SK-N-SH (cell line): ENCODE measurements around the gene GDF9. TPM values are rescaled to one million over a fixed set of nuclear protein-coding genes. Genes with fewer than 3 reads are reported as not detected.

Experiments used
- CTCF ChIA-PET: fragments of 300-600, 350-600 bp; formaldehyde crosslinking; extraction: SDS; loops from one replicate; lab custom pipeline; 2021; lab: Yijun Ruan, JAX
- POLR2A ChIA-PET: fragments of 350-600 bp; sonication (Branson Sonifier 250); formaldehyde crosslinking; extraction: SDS; loops from one replicate; lab custom pipeline; 2020; ENCODE audit warnings: antibody characterized with exemption, inconsistent platforms; lab: Yijun Ruan, JAX
- DNase-seq: peaks from one replicate; pipeline ENCODE4 v3.0.0; 2012
- H2AFZ ChIP-seq: fragments of 200-600 bp; sonication (generic); 2 replicates; pipeline ENCODE4 v1.8.1; 2016; ENCODE audit warnings: antibody characterized with exemption, mild to moderate bottlenecking, low read depth
- H3F3A ChIP-seq: fragments of 200-600 bp; sonication (generic); replicated peaks from 2 replicates; pipeline ENCODE3; 2016; ENCODE audit warnings: antibody characterized with exemption, mild to moderate bottlenecking; ENCODE audit not compliant: insufficient read depth
- H3K27ac ChIP-seq, 2 experiments: fragments of 200-500 bp in 1 of 2; fragments of 200-600 bp in 1 of 2; sonication (Bioruptor generic) in 1 of 2; sonication (generic), shearing (Covaris generic) in 1 of 2; 2 replicates each; pipeline versions ENCODE4 v1.5.1 to v1.6.1; 2014 to 2016; ENCODE audit warnings: low read depth in 2 of 2, inconsistent platforms in 1 of 2, low read length in 1 of 2, mild to moderate bottlenecking in 1 of 2, mixed read lengths in 1 of 2
- H3K27me3 ChIP-seq: fragments of 200-600 bp; sonication (generic), shearing (Covaris generic); 2 replicates; pipeline ENCODE4 v1.6.1; 2016; ENCODE audit warnings: mixed run types; ENCODE audit not compliant: insufficient read depth
- H3K36me3 ChIP-seq, 2 experiments: fragments of 200-500 bp in 1 of 2; fragments of 200-600 bp in 1 of 2; sonication (Bioruptor generic) in 1 of 2; sonication (generic) in 1 of 2; replicated peaks in 1 of 2; 2 replicates each; pipeline versions ENCODE3 to v1.5.1; 2014 to 2016; ENCODE audit warnings: low read length in 1 of 2, mild to moderate bottlenecking in 1 of 2; ENCODE audit not compliant: insufficient read depth in 2 of 2, control insufficient read depth in 1 of 2
- H3K4me1 ChIP-seq, 2 experiments: fragments of 200-500 bp in 1 of 2; fragments of 200-600 bp in 1 of 2; sonication (Bioruptor generic) in 1 of 2; sonication (generic), shearing (Covaris generic) in 1 of 2; 2 replicates each; pipeline versions ENCODE4 v1.5.1 to v1.6.1; 2014 to 2016; ENCODE audit warnings: low read depth in 1 of 2, low read length in 1 of 2, mixed run types in 1 of 2; ENCODE audit not compliant: insufficient read depth in 2 of 2, control insufficient read depth in 1 of 2
- H3K4me2 ChIP-seq: fragments of 200-600 bp; sonication (generic), shearing (Covaris generic); 2 replicates; pipeline ENCODE4 v1.6.1; 2017; ENCODE audit warnings: mixed run types
- H3K4me3 ChIP-seq, 2 experiments: fragments of 200-500 bp in 1 of 2; fragments of 200-600 bp in 1 of 2; sonication (Bioruptor generic) in 1 of 2; sonication (generic), shearing (Covaris generic) in 1 of 2; 2 replicates each; pipeline versions ENCODE4 v1.5.1 to v1.8.1; 2014 to 2016; ENCODE audit warnings: low read depth in 2 of 2, inconsistent platforms in 1 of 2, low read length in 1 of 2, mild to moderate bottlenecking in 1 of 2, mixed read lengths in 1 of 2, moderate library complexity in 1 of 2
- H3K79me2 ChIP-seq: fragments of 200-600 bp; sonication (generic); 2 replicates; pipeline ENCODE4 v1.8.1; 2017; ENCODE audit warnings: mild to moderate bottlenecking; ENCODE audit not compliant: insufficient read depth
- H3K9ac ChIP-seq: fragments of 200-600 bp; sonication (generic); 2 replicates; pipeline ENCODE4 v1.6.1; 2017; ENCODE audit warnings: mixed run types
- H3K9me2 ChIP-seq: fragments of 200-600 bp; sonication (generic); 2 replicates; pipeline ENCODE4 v1.6.1; 2017; ENCODE audit warnings: mixed run types
- H3K9me3 ChIP-seq: fragments of 200-600 bp; sonication (generic); 2 replicates; pipeline ENCODE4 v1.6.1; 2017; ENCODE audit warnings: mixed run types, mild to moderate bottlenecking, moderate library complexity
- H4K20me1 ChIP-seq: fragments of 200-600 bp; sonication (generic); 2 replicates; pipeline ENCODE4 v1.6.1; 2017; ENCODE audit warnings: mild to moderate bottlenecking, mixed run types; ENCODE audit not compliant: insufficient read depth
- EP300 ChIP-seq, 2 experiments: IDR thresholded peaks; 2 replicates each; pipeline versions ENCODE4 v1.4.0 to v1.6.1; 2012; ENCODE audit warnings: borderline replicate concordance in 1 of 2, low read depth in 1 of 2, low read length in 1 of 2
- EZH2phosphoT487 ChIP-seq: fragments of 200-600 bp; sonication (generic); IDR thresholded peaks from 2 replicates; pipeline ENCODE4 v1.6.1; 2017; ENCODE audit warnings: low read depth, mixed run types, mild to moderate bottlenecking, antibody characterized with exemption, moderate library complexity, borderline replicate concordance
- FOSL2 ChIP-seq: IDR thresholded peaks from 2 replicates; pipeline ENCODE4 v1.4.0; 2012; ENCODE audit warnings: low read depth, mild to moderate bottlenecking, moderate library complexity, borderline replicate concordance
- GABPA ChIP-seq: IDR thresholded peaks from 2 replicates; pipeline ENCODE4 v1.4.0; 2012; ENCODE audit warnings: low read depth, mild to moderate bottlenecking
- GATA2 ChIP-seq: sonication (generic); formaldehyde crosslinking; IDR thresholded peaks from 2 replicates; pipeline ENCODE4 v1.5.0; 2020; ENCODE audit warnings: mild to moderate bottlenecking, missing genetic modification reagents
- JUND ChIP-seq: IDR thresholded peaks from 2 replicates; pipeline ENCODE4 v1.4.0; 2012
- MAX ChIP-seq: IDR thresholded peaks from 2 replicates; pipeline ENCODE4 v1.4.0; 2012; ENCODE audit warnings: low read depth
- MEF2A ChIP-seq: IDR thresholded peaks from 2 replicates; pipeline ENCODE4 v1.4.0; 2012; ENCODE audit warnings: low read depth, borderline replicate concordance
- MXI1 ChIP-seq: IDR thresholded peaks from 2 replicates; pipeline ENCODE4 v1.6.1; 2012; ENCODE audit warnings: mild to moderate bottlenecking, low read depth, low read length, improper control_type of control experiment
- NRF1 ChIP-seq: IDR thresholded peaks from 2 replicates; pipeline ENCODE4 v1.6.1; 2012; ENCODE audit warnings: low read depth, mild to moderate bottlenecking, low read length
- RAD21 ChIP-seq: IDR thresholded peaks from 2 replicates; pipeline ENCODE4 v1.6.1; 2012; ENCODE audit warnings: mild to moderate bottlenecking, low read length
- RFX5 ChIP-seq: IDR thresholded peaks from 2 replicates; pipeline ENCODE4 v1.6.1; 2012; ENCODE audit warnings: mild to moderate bottlenecking, improper control_type of control experiment, low read length
- SMC3 ChIP-seq: IDR thresholded peaks from 2 replicates; pipeline ENCODE4 v1.6.1; 2012; ENCODE audit warnings: low read depth, low read length, improper control_type of control experiment
- TAF1 ChIP-seq: IDR thresholded peaks from 2 replicates; pipeline ENCODE4 v1.6.1; 2012; ENCODE audit warnings: low read depth, mild to moderate bottlenecking, low read length, moderate library complexity, borderline replicate concordance
- TCF12 ChIP-seq: IDR thresholded peaks from 2 replicates; pipeline ENCODE4 v1.4.0; 2012
- TEAD4 ChIP-seq: IDR thresholded peaks from 2 replicates; pipeline ENCODE4 v1.4.0; 2012; ENCODE audit warnings: mild to moderate bottlenecking, borderline replicate concordance; ENCODE audit not compliant: insufficient read depth
- YY1 ChIP-seq: IDR thresholded peaks from 2 replicates; pipeline ENCODE4 v1.4.0; 2012; ENCODE audit warnings: low read depth, mild to moderate bottlenecking
- whole genome bisulfite sequencing: methylation state at CpG from one replicate; pipeline ENCODE4 v1.1.6; 2017; ENCODE audit warnings: low lambda C conversion rate; 5-methylcytosine and 5-hydroxymethylcytosine counted together
- polyA plus RNA-seq, 3 experiments: library from polyadenylated mRNA; depleted of rRNA; stranded (reverse); fragments of >200 nt; gene quantifications; 2 replicates each; pipeline ENCODE4 v1.2.3, GENCODE V29; 2012
- TF ChIP-seq, protein P1 (sequence below): IDR thresholded peaks from 2 replicates; pipeline ENCODE4 v1.4.0; 2012; ENCODE audit warnings: low read depth, borderline replicate concordance
- TF ChIP-seq, protein P2 (sequence below): IDR thresholded peaks from 2 replicates; pipeline ENCODE4 v1.6.1; 2012; ENCODE audit warnings: mild to moderate bottlenecking, low read depth, low read length, moderate library complexity
- TF ChIP-seq, protein P3 (sequence below): fragments of 150-350 bp; IDR thresholded peaks from 2 replicates; pipeline ENCODE4 v1.6.1; 2016; ENCODE audit warnings: mild to moderate bottlenecking, low read depth, low read length

GDF9 gene
- polyA plus RNA-seq, 1 of the 3 experiments (the other 2 are of a cell fraction), result 0.82 TPM

GRCh38 chr5:132820162-132820754, 46.0 kb downstream of the GDF9 start (continued):
- TF ChIP-seq EP300 (IDR thresholded peaks at IDR 0.05; ENCODE audit: borderline replicate concordance in 1 of 2, low read depth in 1 of 2, low read length in 1 of 2), result no peak
- TF ChIP-seq JUND, result no peak
- no peak for TF ChIP-seq RFX5
- no peak for TF ChIP-seq GATA2 (CRISPR knock-in tag)
- TF ChIP-seq TCF12, result no peak
- TF ChIP-seq NRF1, result no peak; the same call in 1 of the 2 replicates
- TF ChIP-seq MXI1, result no peak
- TF ChIP-seq, protein P1, sequence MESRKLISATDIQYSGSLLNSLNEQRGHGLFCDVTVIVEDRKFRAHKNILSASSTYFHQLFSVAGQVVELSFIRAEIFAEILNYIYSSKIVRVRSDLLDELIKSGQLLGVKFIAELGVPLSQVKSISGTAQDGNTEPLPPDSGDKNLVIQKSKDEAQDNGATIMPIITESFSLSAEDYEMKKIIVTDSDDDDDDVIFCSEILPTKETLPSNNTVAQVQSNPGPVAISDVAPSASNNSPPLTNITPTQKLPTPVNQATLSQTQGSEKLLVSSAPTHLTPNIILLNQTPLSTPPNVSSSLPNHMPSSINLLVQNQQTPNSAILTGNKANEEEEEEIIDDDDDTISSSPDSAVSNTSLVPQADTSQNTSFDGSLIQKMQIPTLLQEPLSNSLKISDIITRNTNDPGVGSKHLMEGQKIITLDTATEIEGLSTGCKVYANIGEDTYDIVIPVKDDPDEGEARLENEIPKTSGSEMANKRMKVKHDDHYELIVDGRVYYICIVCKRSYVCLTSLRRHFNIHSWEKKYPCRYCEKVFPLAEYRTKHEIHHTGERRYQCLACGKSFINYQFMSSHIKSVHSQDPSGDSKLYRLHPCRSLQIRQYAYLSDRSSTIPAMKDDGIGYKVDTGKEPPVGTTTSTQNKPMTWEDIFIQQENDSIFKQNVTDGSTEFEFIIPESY, result no peak
- TF ChIP-seq MEF2A, result no peak
- no peak for TF ChIP-seq TEAD4
- TF ChIP-seq FOSL2, result no peak
- peak; percentile 90 for TF ChIP-seq RAD21
- no peak for TF ChIP-seq TAF1
- TF ChIP-seq YY1, result no peak

DNA sequence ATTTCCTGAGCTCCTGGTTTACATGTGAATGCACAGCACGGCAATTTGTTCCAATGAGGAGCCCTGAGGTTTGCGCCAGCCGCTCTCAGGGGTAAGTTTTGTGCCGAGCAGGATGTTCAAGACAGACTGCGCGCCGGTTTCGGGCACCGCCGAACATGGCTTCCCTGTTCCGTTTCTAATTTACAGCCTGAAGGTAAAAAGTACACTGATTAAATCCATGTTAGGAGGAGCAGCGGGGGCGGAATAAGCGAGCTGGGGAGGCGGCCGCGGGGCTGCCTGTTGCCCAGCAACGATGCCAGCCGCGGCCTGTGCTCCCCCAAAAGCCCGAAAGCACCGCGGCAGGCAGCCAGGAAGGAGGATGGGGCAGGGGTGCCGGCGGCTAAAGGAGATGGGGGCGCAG, 46.8 kb downstream of the GDF9 start:
- H4K20me1 ChIP-seq, result no peaks in the 10 kb centered on the region
- TF ChIP-seq EZH2phosphoT487 (no peak), FOSL2 (no peak), SMC3 (no peak), RAD21 (no peak), MEF2A (no peak), JUND (no peak), MXI1 (no peak), GABPA (no peak), MAX (no peak)
- TF ChIP-seq, protein P2, sequence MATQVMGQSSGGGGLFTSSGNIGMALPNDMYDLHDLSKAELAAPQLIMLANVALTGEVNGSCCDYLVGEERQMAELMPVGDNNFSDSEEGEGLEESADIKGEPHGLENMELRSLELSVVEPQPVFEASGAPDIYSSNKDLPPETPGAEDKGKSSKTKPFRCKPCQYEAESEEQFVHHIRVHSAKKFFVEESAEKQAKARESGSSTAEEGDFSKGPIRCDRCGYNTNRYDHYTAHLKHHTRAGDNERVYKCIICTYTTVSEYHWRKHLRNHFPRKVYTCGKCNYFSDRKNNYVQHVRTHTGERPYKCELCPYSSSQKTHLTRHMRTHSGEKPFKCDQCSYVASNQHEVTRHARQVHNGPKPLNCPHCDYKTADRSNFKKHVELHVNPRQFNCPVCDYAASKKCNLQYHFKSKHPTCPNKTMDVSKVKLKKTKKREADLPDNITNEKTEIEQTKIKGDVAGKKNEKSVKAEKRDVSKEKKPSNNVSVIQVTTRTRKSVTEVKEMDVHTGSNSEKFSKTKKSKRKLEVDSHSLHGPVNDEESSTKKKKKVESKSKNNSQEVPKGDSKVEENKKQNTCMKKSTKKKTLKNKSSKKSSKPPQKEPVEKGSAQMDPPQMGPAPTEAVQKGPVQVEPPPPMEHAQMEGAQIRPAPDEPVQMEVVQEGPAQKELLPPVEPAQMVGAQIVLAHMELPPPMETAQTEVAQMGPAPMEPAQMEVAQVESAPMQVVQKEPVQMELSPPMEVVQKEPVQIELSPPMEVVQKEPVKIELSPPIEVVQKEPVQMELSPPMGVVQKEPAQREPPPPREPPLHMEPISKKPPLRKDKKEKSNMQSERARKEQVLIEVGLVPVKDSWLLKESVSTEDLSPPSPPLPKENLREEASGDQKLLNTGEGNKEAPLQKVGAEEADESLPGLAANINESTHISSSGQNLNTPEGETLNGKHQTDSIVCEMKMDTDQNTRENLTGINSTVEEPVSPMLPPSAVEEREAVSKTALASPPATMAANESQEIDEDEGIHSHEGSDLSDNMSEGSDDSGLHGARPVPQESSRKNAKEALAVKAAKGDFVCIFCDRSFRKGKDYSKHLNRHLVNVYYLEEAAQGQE, result no peak
- TF ChIP-seq, protein P3, sequence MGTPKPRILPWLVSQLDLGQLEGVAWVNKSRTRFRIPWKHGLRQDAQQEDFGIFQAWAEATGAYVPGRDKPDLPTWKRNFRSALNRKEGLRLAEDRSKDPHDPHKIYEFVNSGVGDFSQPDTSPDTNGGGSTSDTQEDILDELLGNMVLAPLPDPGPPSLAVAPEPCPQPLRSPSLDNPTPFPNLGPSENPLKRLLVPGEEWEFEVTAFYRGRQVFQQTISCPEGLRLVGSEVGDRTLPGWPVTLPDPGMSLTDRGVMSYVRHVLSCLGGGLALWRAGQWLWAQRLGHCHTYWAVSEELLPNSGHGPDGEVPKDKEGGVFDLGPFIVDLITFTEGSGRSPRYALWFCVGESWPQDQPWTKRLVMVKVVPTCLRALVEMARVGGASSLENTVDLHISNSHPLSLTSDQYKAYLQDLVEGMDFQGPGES, result no peak
- TF ChIP-seq, protein P1, result no peak
- peaks cover 0 to 6% of the 10 kb centered on the region in 2 experiments; a peak in 1 of 4 replicates for H3K4me1 ChIP-seq
- H3K79me2 ChIP-seq, result no peaks in the 10 kb centered on the region
- H3F3A ChIP-seq, result peaks cover 20% of the 10 kb centered on the region
- H3K4me2 ChIP-seq, result no peak overlapping the region
- H3K9me3 ChIP-seq, result no peaks in the 10 kb centered on the region
- no peak overlapping the region for H3K9ac ChIP-seq
- no peaks in the 10 kb centered on the region for H3K36me3 ChIP-seq
- DNase-seq, result no peak
- no peak overlapping the region for H3K4me3 ChIP-seq
- ChIA-PET CTCF (interaction anchor here (0.5 to 6.8 kb wide), 58 partner anchors 9 to 1164 kb away, joined by 3 to 105 read pairs (median 4); partner anchors contain the start of genes CCNI2, GDF9, KIF3A and SEPTIN8), POLR2A (no interaction called here)
- no peaks in the 10 kb centered on the region for H3K27me3 ChIP-seq
- H2AFZ ChIP-seq, result no peak overlapping the region; the same call in 1 of the 2 replicates
- 81% methylated on average over 26 of the region's 26 CpGs for WGBS
- H3K27ac ChIP-seq, result no peak overlapping the region
- no peaks in the 10 kb centered on the region for H3K9me2 ChIP-seq
